LNCAP (cell line): ENCODE results near the gene PET117.

Experiments used
- CTCF ChIP-seq: fragments of 450-650 bp; IDR thresholded peaks from 2 replicates; pipeline ENCODE4 v1.5.1; 2017; ENCODE audit warnings: mild to moderate bottlenecking

PET117 gene

GRCh38 chr20:18101125-18101810 is 36.4 kb upstream of the PET117 start:
- no peak for TF ChIP-seq CTCF

GRCh38 chr20:18103497-18103896 is 34.2 kb upstream of the PET117 start:
- TF ChIP-seq CTCF, result no peak

GRCh38 chr20:18108326-18108725 is 29.3 kb upstream of the PET117 start:
- no peak for TF ChIP-seq CTCF

GRCh38 chr20:18132663-18133062 is 5.0 kb upstream of the PET117 start:
- no peak for TF ChIP-seq CTCF

- TF ChIP-seq CTCF, result no peak
Observed at GRCh38 chr20:18133962-18134361, 3.7 kb upstream of the PET117 start.

- TF ChIP-seq CTCF, result no peak
Observed at GRCh38 chr20:18138266-18138582, 561 bp downstream of the PET117 start.

GRCh38 chr20:18138639-18139583 is 1.2 kb downstream of the PET117 start:
- TF ChIP-seq CTCF, result no peak
